Germinal center (tissue), 1 donor: ENCODE data around the gene AKAP8L.

Source experiments
- DNase-seq: peaks from one replicate; pipeline ENCODE4 v3.0.0; 2012; ENCODE audit warnings: mixed read lengths, low spot score

Gene AKAP8L

DNA sequence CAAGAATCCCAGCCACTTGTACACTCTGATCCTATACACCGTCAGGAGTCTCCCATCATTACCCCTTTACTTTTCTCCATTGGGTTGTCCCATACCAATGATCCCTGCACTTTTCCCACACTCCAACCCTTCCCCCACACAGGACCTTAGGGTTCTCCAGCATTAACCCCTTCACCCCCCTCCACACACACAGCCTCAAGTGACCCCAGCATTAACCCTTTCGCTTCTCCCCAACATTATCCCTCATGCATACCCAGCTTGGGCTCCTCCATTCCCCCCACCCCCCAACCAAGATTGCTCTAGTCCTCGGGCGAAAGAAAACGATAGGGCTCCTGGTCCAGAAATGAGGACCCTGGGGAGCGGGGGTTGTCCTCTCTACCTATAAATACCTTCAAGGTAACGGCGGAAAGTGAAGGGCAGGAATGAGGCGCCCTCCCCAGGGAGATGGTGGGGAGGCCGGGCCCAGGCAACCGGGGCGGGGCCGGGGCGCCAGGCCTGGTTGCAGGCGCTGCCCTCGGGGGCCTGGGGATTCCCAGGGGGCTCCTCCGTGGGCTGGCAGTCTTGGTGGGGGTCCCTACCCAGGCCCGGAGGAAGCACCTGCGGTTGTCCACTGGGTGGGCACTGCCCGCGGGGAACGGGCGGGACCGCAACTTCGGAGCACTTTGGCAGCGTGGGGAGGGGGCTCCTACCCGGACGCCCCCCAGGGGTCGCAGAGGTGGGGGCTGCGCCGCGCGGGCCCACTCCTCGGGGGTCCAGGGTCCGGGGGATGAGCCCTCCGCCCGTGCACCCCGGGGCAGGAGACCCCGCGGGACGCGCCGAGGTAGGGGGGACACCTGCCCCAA is 30.2 kb upstream of the AKAP8L start:
- peak; percentile 61 for DNase-seq

DNA sequence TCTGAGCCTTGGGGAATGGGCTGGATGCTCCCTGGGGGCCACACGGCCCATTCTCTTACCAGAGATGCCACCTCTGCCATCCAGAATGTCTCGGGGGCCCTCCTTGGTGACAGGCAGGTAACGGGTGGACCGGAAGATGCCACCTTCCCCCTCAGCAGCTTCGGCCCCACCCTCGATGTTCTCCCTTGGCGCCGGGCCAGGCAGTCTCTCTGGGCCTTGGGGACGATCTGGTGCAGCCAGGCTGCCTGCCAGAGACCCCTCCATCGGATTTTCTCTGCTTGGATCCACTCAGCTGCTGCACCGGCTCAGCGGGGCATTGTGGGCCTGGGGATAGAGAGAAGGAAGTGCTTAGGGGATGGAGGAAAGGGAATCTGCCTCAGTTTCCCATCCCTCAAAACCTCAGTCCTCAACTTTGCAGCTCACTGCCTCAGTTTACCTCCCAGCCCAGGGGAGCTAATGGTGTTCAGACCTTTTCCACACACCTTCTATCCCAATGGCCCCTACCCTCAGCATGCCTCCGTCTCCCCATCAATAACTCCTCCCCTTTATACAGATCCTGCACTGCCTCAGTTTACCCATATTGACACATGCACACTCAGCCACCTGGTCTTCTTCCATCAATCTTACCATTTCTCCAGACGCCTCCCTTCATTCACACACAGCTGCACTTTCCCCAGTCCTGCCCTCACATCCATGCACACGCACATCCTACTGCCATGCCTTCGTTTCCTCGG is 29.4 kb upstream of the AKAP8L start:
- DNase-seq: no peak

DNA sequence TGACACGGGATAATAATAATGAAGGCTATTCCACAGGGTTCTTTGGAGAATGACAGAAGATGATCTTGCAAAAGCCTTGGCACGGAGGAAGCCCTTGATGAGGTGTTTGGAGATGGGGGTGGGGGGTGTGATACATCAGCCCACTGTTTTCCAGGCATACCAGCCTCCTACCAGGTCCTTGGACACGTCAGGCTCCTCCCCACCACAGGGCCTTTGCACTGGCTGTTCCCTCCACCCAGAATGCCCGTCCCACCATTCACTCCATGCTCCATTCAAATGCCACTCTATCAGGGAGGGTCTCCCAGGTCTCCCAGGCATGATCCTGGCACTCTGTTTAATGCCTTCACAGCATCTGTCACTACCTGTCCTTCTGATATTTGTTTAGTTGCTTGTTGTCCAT is 28.3 kb upstream of the AKAP8L start:
- no peak for DNase-seq

DNA sequence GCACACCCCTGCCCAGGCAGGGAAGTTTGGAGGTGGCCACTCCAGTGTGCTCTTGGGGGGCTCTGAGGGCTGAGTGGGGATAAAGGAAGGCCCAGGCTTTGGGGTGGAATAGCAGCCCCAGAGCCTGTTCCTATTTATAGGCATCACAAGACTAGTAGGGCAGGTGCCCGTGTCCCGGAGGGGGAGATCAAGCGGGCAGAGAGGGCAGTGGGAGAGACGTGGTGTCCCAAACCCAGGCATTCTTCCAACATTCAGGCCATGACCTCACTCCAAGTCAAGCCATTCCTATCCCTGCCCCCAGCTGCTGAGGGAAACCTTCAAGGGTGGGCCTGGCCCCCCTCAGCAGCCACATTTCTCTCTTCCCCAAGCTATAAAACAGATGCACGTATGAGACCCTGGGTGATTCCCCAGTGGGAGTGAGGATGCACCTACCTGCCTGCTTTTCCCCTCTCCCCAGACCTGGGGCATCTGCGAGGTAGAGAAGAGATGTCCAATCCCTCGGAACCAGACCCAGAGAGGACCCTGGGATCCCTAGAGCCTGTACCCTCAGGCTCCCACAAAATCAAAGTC is 27.1 kb upstream of the AKAP8L start:
- no peak for DNase-seq

DNA sequence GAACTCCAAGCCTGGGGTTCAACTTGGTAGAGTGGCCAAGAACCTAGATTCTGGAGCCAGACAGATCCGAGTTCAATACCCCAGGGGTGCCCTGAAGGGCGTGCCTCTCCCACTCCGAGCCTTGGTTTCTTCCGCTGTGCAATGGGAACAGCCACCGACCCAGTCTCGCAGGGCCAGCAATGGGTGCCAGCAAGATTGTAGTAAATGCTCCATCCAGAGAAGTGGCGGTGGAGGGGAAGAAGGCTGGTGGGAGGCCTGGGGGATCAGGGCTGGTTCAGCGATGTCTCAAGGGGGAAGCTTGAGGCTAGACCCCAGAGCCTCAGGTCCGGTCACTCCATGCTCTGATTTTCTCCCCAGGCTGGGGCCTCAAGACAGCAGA is 26.4 kb upstream of the AKAP8L start:
- DNase-seq: no peak

DNA sequence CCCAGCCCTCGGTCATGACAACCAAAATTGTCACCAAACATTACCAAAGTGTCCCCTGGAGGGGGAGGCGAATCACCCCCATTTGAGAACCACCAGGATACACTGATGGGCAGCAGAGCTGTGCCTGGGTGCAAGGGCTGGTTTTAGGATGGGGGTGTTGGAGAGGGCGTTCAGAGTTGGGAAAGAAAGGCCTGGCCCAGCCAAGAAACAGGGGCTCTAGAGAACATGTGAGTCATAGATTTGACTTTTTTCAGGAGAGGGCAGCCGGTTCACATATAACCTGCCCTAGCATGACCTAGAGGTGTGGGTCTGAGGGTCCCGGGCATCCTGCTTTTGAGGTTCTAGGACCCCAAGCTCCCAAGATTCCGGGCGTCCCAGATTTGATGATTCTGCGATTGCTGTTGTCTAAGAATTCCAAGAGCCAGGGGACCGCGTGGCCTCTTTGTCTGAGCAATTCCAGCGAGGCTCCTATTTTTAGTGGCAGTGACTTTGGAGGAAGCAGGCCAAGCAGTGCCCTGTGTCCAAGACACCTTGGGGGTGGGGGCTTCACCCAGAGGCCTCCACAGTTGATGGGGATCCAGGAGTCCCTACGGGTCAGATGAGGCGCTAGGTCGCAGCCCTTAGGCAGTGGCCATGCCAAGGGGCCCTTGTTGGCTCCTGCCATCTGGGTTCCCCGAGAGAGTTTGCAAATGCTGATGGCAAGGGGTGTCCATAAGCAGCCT is 25.9 kb upstream of the AKAP8L start:
- DNase-seq: no peak

DNA sequence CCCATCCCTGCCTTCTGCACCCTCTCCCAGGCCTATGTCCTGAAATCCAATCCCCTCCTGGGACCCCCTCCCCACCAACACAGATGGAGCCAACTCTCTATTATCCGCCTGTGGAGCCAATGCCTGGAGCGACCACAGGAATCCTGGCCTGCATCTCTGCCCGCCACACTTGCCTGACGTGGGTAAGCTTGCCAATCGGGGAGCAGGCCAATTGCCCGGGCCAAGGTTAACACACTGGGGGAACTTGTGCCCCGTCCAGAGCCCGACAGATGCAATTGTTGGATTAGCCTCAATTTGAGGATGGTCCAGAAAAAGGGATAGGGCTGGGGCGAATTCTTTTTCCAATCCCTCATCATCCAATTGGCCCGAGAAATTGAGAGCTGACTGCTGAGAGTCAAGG is 25.1 kb upstream of the AKAP8L start:
- no peak for DNase-seq

DNA sequence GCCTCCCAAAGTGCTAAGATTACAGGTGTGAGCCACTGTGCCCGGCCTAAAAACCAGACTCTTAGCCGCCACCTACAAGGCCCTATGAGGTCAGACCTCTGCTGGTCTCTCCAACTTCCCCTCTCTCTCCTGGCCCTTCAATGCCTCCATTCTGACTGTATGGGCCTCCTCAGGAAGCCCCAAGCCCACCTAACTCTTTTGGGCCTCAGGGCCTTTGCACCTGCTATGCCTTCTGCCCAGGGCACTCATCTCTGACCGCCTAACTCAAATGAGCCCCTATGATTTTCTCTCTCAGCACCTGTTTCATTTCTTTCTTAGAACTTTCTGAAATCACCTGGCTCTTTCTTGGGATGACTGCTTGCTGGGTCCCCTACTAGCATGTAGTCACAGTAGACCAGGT is 24.5 kb upstream of the AKAP8L start:
- DNase-seq: no peak

DNA sequence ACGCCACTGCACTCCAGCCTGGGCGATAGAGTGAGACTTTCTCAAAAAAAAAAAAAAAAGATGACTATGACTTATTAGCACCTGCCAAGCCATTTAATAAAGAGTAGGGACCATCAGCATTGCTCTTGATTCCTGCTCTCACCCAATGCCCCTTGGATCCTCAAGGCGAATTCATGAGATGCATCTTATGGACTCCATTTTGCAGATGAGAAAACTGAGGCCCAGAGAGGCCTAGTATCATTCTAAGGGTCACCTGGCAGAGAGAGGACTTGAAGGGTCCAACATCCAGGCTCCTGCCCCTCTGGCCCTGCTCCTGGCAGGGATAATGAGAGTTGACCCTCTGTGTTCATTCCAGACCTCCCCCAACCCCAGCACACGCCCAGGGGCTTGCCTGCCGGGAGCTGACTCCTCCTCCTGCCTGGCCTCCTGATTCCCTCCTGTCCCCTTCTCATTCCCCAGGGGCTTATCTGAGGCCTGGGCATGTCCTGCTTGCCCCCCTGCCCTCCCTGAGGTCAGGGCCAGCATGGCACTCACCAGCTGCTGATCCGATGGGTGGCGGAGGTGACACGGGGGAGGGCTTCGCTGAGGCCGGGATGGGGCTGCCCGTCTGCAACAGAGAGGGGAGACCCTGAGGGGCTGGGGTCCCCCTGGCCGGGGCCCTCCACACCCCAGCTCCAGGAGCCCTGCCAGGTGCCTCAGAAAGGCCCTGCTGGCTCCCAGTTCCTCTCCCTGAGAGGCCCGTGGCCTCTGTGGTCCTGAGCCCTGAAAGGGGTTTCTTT is 23.5 kb upstream of the AKAP8L start:
- no peak for DNase-seq

DNA sequence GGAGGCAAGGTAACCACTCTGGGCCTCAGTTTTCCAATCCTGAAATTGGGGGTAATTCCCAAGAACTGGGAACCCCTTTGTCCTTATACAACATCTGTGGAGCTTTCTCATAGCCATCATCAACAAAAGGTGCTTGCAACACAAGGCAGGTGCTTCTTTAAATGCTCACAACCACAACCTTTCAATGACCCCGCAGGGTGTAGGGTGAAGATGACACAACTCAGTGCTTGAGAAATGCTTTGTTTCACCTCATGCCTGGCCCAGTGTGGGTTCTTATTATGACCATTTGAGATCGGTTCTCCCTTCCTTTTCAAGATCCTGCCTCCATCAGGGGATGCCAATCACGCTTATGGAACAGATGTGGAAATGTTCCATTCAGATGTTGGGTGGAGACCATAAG is 22.5 kb upstream of the AKAP8L start:
- DNase-seq: no peak

DNA sequence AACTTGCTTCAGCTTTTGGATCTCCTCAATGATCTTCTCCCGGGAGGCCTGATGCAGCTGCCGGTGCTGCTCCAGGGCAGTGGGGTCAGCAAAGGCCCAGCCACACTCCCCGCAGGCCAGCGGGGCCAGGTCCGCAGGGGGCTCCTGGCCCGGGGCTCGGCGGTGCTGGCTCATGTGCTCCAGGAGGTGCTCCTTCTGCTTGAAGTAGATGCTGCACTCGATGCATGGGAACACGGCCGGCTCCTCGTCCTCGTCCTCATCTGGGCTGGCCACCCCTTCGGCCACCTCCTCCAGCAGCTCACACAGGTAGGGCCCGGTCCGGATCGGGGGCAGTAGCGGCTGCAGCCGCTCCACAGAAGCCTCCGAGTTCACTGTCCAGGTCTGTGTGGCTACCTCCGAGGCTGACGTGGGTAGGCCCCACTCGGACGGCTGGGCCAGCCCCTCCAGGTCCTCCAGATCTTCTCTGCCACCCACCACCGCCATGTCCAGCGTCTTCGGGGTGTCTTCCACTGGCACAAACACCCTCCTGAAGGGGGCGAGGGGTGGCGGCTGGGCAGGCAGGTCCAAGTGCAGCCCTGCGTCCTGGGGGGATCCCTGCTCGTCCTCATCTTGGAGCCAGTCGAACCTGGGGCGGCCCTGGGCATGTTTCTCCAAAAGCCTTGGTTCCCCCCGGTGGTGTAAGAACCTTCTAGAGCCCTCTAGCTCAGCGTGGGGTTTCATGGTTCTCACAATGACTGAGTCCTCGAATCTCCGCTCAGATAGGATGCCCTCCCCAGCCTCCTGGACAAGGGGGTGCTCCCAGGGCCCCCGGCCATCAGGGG is 21.2 kb upstream of the AKAP8L start:
- no peak for DNase-seq

DNA sequence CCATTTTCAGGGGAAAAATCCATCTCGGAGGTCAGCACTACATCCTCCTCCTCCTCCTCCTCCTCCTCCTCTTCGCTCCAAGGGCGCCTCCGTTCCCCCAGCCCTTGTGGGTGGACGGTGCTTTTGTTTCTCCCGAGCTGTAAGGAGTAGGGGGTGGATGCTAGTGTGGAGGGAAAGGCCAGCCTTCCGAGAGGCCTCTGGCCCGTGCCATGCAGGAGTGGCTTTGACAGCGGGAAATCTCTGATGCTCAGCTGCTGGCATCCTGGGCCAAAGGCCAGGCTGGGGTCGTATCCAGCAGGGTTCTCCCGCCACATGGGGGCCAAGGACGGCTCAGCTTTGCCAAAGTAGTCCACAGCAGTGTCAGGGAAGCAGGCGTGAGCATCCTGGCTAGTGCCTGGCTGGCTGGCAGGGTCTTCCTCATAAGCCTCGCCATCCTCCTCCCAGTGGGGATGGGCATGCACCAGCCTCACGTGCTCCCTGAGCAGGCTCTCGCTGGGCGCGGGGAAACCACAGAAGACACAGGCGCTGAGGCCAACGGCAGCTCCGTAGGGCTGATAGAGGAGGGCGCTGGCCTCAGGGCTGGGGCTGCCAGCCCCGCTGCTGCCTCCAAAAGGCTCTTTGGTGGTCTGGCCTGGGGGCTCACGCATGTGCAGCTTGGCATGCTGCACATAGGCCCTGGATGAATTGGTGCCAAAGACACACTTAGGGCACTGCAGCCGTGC is 20.5 kb upstream of the AKAP8L start:
- no peak for DNase-seq

DNA sequence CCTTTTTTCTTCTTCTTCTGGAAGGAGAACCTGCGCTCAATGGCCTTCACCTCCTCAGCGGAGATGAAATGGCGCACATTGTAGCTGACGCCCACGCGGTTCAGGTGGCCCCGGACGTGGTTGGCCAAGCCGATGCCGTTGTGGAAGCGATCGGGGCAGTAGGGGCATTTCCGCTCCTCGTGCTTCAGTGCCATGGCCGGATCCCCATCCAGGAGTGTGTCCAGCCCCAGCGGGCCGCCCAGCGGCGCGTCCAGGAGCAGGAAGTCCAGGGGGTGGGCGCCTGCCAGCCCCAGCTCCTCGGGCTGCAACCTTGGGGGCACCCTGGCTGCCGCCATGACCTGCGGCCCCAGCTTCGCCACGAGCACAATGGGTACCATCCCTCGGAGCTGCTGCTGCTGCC is 19.8 kb upstream of the AKAP8L start:
- no peak for DNase-seq

DNA sequence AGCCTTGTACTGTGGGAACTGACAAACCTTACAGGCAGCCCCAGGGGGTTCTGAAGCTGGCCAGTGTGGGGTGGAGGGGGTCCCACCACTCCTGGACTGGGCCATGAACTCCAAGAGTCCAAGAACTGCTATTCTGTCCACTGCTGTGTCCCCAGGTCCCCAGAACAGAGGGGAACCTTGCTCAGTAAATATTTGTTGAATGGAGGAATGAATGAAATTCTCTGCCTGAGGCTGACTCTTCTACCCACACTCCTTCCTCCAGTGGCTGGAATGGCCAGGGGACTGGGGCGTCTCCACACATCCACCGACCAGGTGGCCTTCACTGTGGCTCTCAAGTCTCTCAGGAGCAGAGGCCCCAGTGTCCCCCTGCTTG is 19.3 kb upstream of the AKAP8L start:
- no peak for DNase-seq

DNA sequence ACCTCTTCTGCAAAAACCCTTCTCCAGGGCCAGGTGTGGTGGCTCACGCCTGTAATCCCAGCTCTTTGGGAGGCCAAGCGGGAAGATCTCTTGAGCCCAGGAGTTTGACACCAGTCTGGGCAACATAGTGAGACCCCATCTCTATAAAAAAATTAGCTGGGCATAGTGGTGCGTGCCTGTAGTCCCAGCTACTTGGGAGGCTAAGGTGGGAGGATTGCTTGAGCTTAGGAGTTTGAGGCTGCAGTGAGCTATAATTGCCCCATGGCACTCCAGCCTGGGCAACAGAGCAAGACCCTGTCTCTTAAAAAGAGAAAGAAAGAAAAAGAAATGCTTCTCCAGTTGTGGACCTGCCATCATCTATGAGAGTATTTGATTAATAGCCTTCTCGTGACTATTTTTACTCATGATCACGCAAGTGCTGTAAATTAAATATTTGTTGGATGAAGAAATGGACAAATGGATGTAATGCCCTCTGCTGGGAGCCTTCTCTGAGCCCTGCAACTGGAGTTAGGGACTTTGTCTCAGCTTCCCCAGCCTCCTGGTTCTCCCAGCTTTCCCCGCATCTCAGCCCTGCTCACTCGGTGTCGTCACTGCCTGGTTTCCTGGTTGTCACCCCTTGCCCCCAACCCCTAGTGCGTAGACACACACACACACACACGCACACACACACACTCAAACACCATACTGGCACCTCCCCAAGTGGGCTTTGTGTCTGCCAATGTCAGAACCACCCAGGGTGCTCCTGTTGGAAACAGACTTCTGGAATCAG is 18.8 kb upstream of the AKAP8L start:
- no peak for DNase-seq

DNA sequence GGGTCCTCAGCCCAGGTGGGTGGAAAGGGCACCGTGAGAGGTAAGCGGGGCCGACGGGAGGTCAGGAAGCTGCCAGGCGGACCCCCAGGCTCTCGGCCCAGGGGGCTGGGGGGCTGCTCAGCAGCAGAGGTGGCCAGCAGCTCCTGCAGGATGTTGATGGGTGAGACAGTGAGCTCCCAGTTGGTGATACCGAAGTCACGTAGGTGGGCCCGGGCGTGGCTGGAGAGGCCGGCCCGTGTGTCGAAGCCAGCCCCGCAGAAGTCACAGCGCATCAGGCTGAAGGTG is 18.0 kb upstream of the AKAP8L start:
- no peak for DNase-seq

DNA sequence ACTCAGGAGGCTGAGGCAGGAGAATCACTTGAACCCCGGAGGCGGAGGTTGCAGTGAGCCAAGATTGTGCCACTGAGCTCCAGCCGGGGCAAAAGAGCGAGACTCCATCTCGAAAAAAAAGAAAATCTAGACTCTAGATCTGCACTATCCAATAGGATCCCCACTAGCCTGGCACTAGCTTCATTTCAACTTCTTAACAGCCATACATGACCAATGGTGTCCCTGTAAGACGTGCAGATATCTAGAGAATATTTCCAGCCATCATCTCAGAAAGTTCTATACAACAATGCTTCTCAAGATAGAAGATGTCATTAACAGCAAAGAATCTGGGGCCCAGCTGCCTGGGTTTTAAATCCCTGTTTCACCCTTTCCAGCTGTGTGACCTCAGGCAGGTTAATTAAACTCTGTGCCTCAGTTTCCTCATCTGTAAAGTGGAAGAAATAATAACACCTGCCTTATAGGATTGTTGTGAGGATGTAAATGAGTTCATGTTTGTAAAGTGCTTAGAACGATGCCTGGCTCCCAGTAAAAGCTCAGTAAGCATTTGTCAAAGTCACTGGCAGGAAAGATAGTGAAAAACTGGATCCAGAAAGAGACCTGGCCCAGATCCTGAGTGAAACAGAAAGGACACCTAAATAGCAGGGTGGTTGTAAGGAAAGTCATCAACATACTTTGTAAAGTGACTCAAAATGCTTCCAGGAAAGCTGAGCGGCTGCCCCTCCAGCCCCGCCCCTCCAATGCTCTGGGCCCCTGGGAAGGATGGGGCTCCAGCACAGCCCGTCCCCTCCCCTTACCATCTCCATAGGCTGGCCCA is 17.4 kb upstream of the AKAP8L start:
- no peak for DNase-seq

DNA sequence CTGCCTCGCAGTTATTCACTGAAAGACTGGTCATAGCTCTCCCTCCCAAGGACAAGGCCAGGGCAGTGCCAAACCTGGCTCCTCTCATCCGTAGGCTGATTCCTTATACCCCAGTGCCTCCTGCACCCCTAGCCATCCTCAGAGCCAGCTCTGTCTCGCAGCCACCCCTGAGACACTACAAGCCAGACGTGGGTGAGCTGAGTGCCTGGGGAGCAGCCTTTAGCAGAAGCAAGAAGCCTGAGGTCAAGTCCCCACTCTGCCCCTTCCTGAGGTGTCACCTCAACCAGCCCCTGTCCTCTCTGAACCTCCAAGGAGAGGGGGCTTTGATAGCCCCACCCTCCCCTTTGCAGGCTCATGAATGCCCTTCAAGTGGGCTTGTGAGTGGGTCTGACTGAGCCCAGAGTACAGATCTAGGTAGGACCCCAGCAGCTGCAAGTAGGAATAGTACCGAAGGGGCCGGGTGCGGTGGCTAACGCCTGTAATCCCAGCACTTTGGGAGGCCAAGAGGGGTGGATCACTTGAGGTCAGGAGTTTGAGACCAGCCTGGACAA is 14.8 kb upstream of the AKAP8L start:
- DNase-seq: no peak
